Subcutaneous adipose tissue (tissue), 4 donors: ENCODE data around the gene FIBP. TPM values are rescaled to one million over a fixed set of nuclear protein-coding genes. Genes with fewer than 3 reads are reported as not detected.

Source experiments
- total RNA-seq, 4 donors: library from RNA; depleted of rRNA; stranded (reverse); fragments of >200 nt; gene quantifications; one replicate each; pipeline ENCODE4 v1.1.0, GENCODE V29; 2016
- TF ChIP-seq, protein P1 (sequence below): fragments of 450-650 bp; IDR thresholded peaks from one replicate; pipeline ENCODE4 v1.5.1; 2016; ENCODE audit warnings: low read depth, mild to moderate bottlenecking, control low read depth, antibody characterized with exemption, moderate library complexity

Gene FIBP
- total RNA-seq, 4 donors from 2014 or later, result 43.8 to 64.2 (median 51.9) TPM

DNA sequence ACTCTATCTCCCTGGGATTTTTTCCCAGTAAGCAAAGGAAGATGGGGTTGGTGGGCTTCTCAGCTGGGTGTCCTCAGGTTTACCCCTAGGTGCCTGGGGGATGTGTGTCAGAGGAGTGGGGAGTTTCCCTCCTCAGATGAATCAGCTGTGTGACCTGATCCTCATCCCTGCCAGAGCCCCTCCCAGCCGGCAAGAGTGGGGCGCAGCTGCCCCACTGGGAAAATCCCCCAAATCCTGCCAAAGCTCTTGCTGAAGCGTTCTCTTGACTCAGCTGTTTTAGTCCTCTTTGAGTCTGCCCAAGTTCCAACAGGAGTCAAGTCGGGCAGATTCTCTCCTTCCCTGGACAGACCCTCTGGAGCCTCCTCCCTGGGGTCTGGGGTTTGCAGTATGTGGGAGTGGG, 24.6 kb upstream of the FIBP start:
- TF ChIP-seq, protein P1, sequence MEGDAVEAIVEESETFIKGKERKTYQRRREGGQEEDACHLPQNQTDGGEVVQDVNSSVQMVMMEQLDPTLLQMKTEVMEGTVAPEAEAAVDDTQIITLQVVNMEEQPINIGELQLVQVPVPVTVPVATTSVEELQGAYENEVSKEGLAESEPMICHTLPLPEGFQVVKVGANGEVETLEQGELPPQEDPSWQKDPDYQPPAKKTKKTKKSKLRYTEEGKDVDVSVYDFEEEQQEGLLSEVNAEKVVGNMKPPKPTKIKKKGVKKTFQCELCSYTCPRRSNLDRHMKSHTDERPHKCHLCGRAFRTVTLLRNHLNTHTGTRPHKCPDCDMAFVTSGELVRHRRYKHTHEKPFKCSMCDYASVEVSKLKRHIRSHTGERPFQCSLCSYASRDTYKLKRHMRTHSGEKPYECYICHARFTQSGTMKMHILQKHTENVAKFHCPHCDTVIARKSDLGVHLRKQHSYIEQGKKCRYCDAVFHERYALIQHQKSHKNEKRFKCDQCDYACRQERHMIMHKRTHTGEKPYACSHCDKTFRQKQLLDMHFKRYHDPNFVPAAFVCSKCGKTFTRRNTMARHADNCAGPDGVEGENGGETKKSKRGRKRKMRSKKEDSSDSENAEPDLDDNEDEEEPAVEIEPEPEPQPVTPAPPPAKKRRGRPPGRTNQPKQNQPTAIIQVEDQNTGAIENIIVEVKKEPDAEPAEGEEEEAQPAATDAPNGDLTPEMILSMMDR, result no peak

- TF ChIP-seq, protein P1, result no peak
Observed at GRCh38 chr11:65911682-65912568, 23.7 kb upstream of the FIBP start.

DNA sequence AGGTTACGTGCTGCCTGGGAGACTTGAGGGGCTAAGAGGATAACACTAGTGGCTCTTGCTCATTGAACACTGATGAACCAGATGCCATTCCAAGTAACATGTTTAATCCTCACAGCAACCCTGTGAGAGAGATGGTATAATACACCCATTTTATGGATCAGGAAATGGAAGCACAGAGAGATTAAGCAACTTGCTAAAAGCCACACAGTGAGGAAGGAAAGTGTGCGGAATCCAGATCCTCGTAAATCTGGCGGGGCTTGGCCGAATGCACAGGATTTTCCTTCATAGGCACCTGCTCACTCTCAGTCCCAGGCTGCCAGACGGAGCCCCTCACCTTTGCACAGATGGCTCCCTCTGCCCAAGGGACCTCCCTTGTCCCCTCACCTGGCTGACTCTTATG, 19.6 kb upstream of the FIBP start:
- TF ChIP-seq, protein P1, result no peak

- TF ChIP-seq, protein P1, result no peak
Observed at GRCh38 chr11:65906602-65907001, 18.3 kb upstream of the FIBP start.

DNA sequence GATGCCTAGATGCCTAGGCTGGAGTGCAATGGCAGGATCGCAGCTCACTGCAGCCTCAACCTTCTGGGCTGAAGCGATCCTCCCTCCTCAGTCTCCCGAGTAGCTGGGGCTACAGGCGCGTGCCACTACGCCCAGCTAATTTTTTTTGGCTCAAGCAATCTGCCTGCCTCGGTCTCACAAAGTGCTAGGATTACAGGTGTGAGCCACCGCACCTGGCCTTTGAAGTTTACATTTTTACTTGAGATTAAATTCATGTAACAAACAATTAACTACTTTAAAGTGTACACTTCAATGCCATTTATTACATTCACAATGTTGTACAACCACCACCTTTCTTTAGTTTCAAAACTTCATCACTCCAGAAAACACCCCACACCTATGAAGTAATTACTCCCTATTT, 15.4 kb upstream of the FIBP start:
- TF ChIP-seq, protein P1, result no peak

DNA sequence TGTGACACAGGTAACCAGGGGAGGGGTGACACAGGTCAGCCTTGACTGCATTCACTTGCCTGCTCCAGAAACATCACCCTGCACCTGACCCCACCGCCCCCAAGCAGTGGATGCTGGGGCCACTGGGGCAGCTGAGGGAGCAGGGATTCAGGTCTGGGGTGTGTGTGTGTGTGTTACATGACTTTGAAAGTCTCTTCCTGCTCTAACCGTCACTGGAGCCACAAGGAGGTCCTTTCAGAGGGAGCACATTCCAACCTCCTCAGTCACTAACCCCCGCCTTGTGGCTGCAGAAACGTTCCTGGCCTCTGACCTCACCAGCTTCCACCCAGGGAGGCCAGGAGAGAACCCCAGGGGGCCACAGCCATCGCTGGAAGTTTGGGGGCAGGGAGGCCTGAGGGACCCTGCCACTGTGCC, 14.8 kb upstream of the FIBP start:
- TF ChIP-seq, protein P1, result no peak

DNA sequence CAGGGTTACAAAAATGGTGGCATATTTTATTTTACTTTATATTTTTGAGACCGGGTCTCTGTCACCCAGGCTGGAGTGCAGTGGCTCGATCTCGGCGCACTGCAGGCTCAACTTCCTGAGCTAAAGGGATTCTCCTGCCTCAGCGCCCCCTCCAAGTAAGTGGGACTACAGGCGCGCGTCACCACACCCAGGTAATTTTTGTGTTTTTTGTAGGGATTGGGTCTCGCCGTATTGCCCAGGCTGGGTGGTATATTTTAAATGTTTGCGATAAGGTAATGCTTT, 12.6 kb upstream of the FIBP start:
- TF ChIP-seq, protein P1, result no peak
